Measurements from ENCODE around the gene TRAPPC5.

The TRAPPC5 gene

DNA sequence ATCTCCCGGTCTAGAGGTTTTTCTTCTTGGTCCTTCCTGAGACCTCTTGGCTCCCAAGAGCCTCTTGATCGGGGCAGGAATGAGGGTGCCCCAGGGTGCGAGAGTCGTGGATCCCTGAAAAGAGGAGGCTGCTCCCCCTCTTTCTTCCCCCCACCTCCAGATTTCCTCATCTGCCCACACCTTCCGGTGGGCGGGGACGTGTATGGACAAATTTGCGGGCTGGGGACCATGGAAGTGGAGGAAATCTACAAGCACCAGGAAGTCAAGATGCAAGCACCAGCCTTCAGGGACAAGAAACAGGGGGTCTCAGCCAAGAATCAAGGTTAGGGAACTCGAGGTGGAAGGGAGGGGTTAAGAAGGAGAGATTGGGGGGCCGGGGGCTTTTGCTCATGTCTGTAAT is 3.8 kb upstream of the TRAPPC5 start, which contains the start of gene MCEMP1:
TSS of gene MCEMP1 (plus strand) at position 237 of the 400 bp plus-strand sequence. CDS start at position 268, 31 bp downstream.
- no peak within 1 kb of the TSS for H3K4me3 ChIP-seq (ENCODE audit: low read depth, low read length)
- TF ChIP-seq, protein P1, sequence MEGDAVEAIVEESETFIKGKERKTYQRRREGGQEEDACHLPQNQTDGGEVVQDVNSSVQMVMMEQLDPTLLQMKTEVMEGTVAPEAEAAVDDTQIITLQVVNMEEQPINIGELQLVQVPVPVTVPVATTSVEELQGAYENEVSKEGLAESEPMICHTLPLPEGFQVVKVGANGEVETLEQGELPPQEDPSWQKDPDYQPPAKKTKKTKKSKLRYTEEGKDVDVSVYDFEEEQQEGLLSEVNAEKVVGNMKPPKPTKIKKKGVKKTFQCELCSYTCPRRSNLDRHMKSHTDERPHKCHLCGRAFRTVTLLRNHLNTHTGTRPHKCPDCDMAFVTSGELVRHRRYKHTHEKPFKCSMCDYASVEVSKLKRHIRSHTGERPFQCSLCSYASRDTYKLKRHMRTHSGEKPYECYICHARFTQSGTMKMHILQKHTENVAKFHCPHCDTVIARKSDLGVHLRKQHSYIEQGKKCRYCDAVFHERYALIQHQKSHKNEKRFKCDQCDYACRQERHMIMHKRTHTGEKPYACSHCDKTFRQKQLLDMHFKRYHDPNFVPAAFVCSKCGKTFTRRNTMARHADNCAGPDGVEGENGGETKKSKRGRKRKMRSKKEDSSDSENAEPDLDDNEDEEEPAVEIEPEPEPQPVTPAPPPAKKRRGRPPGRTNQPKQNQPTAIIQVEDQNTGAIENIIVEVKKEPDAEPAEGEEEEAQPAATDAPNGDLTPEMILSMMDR (IDR thresholded peaks at IDR 0.05; ENCODE audit: low read depth, low read length): no peak

DNA sequence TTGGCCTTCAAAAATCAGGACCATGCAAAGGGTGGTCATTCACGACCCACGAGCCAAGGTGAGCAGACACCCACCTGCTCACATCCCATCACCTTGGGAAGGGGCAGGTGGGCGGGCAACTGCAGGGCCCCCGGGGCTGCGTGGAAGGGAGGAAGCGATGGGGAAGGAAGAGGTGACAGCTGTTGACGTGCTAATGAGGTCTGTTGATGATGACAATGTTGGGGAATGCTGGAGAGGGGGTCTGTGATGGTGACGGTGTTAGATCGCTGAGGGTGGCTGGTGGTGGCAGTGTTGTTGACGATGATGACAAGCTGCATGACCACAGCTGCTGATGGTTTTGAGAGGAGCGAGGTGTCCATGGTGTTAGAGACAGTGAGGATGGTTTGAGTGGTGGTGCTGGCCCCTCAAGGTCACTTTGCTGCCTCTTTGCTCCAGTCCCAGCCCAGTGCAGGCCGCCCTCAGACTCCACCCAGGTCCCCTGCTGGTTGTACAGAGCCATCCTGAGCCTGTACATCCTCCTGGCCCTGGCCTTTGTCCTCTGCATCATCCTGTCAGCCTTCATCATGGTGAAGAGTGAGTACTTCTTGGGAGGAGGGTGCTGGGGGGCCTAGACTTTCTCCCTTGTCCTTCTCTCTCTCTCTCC is 2.8 kb upstream of the TRAPPC5 start:
- no peak for DNase-seq
- TF ChIP-seq, protein P1 (IDR thresholded peaks at IDR 0.05; ENCODE audit: low read depth, low read length): no peak
- H3K9me3 ChIP-seq: no peaks in the 10 kb centered on the region
- peaks cover 37% of the 10 kb centered on the region for H3K27me3 ChIP-seq
- peaks cover 6% of the 10 kb centered on the region for H3K36me3 ChIP-seq
- no peaks in the 10 kb centered on the region for H3K4me1 ChIP-seq
- no peak overlapping the region for H3K4me3 ChIP-seq (ENCODE audit: low read depth, low read length)

More for the DNA sequence above, 3.8 kb upstream of the TRAPPC5 start, which contains the start of gene MCEMP1:
- H3K9me3 ChIP-seq: no peaks in the 10 kb centered on the region
- H3K27me3 ChIP-seq: peaks cover 44% of the 10 kb centered on the region
- no peak for DNase-seq
- H3K36me3 ChIP-seq: no peaks in the 10 kb centered on the region; the same call in 1 of the 2 replicates
- no peaks in the 10 kb centered on the region for H3K4me1 ChIP-seq

DNA sequence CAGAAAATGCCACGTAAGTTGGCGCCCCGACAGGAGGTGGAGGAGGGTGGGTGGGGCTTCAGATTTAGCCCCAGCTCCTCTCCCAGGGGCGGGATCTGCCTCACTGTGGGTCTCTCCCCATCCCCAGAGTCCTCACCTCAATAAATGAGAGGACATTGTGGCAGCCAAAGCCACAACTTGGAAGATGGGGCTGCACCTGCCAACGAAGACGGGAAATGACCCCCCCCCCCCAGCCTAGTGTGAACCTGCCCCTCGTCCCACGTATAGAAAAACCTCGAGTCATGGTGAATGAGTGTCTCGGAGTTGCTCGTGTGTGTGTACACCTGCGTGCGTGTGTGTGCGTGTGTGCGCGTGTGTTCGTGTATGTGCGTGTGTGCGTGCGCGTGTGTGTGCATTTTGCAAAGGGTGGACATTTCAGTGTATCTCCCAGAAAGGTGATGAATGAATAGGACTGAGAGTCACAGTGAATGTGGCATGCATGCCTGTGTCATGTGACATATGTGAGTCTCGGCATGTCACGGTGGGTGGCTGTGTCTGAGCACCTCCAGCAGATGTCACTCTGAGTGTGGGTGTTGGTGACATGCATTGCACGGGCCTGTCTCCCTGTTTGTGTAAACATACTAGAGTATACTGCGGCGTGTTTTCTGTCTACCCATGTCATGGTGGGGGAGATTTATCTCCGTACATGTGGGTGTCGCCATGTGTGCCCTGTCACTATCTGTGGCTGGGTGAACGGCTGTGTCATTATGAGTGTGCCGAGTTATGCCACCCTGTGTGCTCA is 1.5 kb upstream of the TRAPPC5 start:
- no peak overlapping the region for H3K4me3 ChIP-seq (ENCODE audit: low read depth, low read length)
- TF ChIP-seq, protein P1 (IDR thresholded peaks at IDR 0.05; ENCODE audit: low read depth, low read length): peak; percentile 40
- peaks cover 11% of the 10 kb centered on the region for H3K36me3 ChIP-seq
- no peaks in the 10 kb centered on the region for H3K4me1 ChIP-seq
- DNase-seq: peak; percentile 41
- H3K9me3 ChIP-seq: no peaks in the 10 kb centered on the region
- H3K27me3 ChIP-seq: peaks cover 33% of the 10 kb centered on the region

DNA sequence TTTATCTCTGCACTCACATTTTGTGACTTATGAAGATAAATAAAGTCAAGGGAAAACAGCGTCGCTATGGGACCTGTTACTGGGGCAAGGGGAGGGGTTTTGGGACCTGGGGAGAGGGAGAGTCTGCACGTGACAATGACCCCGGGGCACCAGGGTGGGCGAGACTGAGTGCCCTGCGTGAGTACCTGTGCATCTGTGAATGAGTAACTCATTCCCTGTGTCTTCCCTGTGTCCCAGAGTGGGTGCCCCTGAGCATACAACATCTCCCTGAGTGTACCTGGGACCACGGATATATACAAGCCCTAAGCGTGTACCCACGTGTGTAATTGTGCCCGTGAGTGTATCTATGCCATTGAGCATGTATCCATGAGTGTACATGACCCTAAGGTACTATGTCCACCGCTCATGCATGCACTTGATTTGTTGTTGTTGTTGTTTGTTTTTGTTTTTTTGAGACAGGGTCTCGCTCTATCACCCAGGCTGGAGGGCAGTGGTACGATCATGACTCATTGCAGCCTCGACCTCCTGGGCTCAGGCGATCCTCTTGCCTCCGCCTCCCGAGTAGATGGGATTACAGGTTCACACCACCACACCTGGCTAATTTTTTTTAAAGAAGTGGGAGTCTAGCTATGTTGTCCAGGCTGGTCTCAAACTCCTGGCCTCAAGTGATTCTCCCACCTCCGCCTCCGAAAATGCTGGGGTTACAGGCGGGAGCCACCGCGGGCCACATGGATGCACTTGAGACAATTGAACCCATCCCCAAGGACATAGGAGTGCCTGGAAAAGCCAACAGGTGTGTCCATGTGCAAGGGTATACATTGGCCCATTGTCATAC is 645 bp upstream of the TRAPPC5 start:
- TF ChIP-seq, protein P1 (IDR thresholded peaks at IDR 0.05; ENCODE audit: low read depth, low read length): no peak
- H3K36me3 ChIP-seq: peaks cover 11% of the 10 kb centered on the region
- H3K27me3 ChIP-seq: peaks cover 33% of the 10 kb centered on the region
- H3K4me1 ChIP-seq: no peaks in the 10 kb centered on the region
- peak overlapping the region; percentile 90 for H3K4me3 ChIP-seq (ENCODE audit: low read depth, low read length)
- DNase-seq: no peak
- H3K9me3 ChIP-seq: no peaks in the 10 kb centered on the region

DNA sequence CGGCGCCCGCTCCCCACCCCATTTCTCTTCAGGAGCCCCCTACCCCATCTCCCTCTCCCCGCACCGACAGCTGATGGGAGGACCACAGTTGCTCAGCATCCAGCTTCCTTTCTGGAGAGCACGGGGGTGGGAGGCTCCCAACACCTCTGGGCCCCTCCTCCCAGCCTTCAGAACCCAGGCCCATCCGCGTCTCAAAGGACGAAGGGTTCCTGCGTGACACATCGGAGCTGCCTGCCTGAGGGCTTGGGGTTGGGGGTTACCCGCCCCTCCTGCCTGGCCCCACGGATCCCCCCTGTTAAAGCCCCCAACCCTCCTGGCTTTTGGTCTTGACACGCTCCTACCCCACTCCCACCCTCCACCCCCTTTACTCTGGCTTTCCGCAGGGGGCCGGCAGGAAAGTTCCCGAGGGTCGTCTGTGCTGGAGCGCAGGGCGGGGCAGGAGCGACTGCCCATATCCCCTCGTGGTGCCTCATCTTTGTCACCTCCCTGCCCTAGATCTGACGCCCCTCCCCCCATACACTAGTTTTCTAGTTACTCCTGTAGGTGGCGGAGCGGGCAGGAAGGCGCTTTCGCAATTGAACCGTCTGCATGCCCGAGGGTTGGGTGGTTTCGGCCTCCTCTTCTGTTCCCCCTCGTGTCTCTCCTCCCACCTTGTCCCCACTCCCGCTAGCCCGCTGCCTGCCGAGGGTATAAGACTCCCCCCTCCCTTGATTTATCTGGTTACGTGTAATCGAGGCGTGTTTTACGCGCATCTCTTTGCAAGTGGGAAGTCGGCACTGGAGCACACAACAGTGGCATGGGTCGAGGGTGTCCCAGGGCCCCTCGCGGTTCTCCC is 924 bp downstream of the TRAPPC5 start:
- DNase-seq: peak; percentile 67
- Histone ChIP-seq H3K4me1 (no peaks in the 10 kb centered on the region), H3K36me3 (peaks cover 11% of the 10 kb centered on the region), H3K4me3 (ENCODE audit: low read depth, low read length) (peak overlapping the region; percentile 90), H3K27me3 (peaks cover 25% of the 10 kb centered on the region), H3K9me3 (no peaks in the 10 kb centered on the region)
- TF ChIP-seq, protein P1 (IDR thresholded peaks at IDR 0.05; ENCODE audit: low read depth, low read length): peak; percentile 40
